Neural progenitor cell (in vitro differentiated cells): ENCODE results near the gene ZDHHC14.

Experiments
- EZH2 ChIP-seq: fragments of 200-600 bp; sonication (generic); IDR thresholded peaks from 2 replicates; pipeline ENCODE4 v1.6.1; 2017; ENCODE audit warnings: antibody characterized with exemption, mild to moderate bottlenecking, moderate library complexity
- TF ChIP-seq, protein P1 (sequence below): fragments of 200-600 bp; sonication (generic); IDR thresholded peaks from 2 replicates; pipeline ENCODE4 v1.5.1; 2017; ENCODE audit warnings: antibody characterized with exemption, mild to moderate bottlenecking

DNA sequence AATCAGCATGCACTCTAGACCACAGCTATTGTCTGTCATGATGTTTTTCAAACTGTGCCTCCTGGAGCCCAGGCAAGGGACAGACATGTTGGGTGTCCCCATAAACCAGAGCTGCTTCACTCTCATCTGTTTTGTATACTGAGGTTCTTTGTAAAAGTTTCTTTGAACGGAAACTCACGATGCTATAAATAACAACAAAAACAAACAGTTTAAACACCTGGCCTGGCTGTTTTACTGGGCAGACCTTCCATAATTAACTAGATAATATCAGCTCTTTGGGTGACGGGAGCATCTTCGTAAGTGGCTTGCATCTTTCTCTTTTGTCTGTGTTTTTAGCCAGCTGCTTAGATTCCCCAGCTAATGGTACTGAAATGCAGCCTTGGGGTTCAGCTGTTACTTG lies 190.3 kb downstream of the ZDHHC14 start:
- TF ChIP-seq, protein P1, sequence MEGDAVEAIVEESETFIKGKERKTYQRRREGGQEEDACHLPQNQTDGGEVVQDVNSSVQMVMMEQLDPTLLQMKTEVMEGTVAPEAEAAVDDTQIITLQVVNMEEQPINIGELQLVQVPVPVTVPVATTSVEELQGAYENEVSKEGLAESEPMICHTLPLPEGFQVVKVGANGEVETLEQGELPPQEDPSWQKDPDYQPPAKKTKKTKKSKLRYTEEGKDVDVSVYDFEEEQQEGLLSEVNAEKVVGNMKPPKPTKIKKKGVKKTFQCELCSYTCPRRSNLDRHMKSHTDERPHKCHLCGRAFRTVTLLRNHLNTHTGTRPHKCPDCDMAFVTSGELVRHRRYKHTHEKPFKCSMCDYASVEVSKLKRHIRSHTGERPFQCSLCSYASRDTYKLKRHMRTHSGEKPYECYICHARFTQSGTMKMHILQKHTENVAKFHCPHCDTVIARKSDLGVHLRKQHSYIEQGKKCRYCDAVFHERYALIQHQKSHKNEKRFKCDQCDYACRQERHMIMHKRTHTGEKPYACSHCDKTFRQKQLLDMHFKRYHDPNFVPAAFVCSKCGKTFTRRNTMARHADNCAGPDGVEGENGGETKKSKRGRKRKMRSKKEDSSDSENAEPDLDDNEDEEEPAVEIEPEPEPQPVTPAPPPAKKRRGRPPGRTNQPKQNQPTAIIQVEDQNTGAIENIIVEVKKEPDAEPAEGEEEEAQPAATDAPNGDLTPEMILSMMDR, result no peak
- no peak for TF ChIP-seq EZH2
